C4-2B (cell line): ENCODE results near the gene PRR36.

Experiments
- ZFX ChIP-seq: fragments of 450-650 bp; IDR thresholded peaks from 2 replicates; pipeline ENCODE4 v1.6.1; 2017
- TF ChIP-seq, protein P1 (sequence below): fragments of 450-650 bp; conservative IDR thresholded peaks from 2 replicates; pipeline ENCODE4 v1.5.1; 2017; ENCODE audit warnings: mild to moderate bottlenecking

DNA sequence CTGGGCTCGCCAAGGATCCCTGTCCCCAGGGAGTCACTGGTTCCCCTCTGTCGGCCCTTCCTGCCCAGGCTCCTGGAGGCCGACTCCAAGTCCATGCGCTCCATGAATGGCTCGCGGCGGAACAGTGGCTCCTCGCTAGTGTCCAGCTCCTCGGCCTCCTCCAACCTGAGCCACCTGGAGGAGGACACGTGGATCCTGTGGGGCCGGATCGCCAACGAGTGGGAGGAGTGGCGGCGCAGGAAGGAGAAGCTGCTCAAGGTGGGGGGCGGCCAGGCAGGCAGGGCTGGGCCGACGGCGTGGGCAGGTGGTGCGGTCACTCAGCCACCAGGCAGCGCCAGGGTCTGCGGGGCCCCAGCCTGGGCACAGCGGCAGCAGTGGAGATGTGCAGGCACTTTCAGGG lies 26.5 kb downstream of the PRR36 start:
- TF ChIP-seq, protein P1, sequence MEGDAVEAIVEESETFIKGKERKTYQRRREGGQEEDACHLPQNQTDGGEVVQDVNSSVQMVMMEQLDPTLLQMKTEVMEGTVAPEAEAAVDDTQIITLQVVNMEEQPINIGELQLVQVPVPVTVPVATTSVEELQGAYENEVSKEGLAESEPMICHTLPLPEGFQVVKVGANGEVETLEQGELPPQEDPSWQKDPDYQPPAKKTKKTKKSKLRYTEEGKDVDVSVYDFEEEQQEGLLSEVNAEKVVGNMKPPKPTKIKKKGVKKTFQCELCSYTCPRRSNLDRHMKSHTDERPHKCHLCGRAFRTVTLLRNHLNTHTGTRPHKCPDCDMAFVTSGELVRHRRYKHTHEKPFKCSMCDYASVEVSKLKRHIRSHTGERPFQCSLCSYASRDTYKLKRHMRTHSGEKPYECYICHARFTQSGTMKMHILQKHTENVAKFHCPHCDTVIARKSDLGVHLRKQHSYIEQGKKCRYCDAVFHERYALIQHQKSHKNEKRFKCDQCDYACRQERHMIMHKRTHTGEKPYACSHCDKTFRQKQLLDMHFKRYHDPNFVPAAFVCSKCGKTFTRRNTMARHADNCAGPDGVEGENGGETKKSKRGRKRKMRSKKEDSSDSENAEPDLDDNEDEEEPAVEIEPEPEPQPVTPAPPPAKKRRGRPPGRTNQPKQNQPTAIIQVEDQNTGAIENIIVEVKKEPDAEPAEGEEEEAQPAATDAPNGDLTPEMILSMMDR = no peak
- TF ChIP-seq ZFX = no peak
